Adipose tissue (tissue), 3 donors: Measurements from ENCODE around the gene RAB40C. TPM values are rescaled to one million over a fixed set of nuclear protein-coding genes. Genes with fewer than 3 reads are reported as not detected.

Experiments
- H3K27ac ChIP-seq: one replicate; pipeline ENCODE4 v1.5.1; 2013; ENCODE audit warnings: low read depth, low read length
- WGBS, 3 donors: extraction: QIAGEN DNeasy Blood & Tissue Kit; methylation state at CpG; one replicate each; pipeline ENCODE4 v1.1.7; 2013; 5-methylcytosine and 5-hydroxymethylcytosine counted together
- polyA plus RNA-seq, 3 donors: library from polyadenylated mRNA; stranded (reverse); fragments of 200-250 nt; gene quantifications; one replicate each; pipeline ENCODE4 v1.2.3, GENCODE V29; 2013
- donor health status: healthy with polysubstance abuse.
- donor health status: Bipolar disorder and iron deficiency.
- donor health status: healthy.

Gene RAB40C
- polyA plus RNA-seq, 3 donors, result 16.0 to 42.5 (median 21.2) TPM

- H3K27ac ChIP-seq, result no peak overlapping the region
- 58 to 84% (median 65%) methylated on average over 9 to 11 of the region's 11 CpGs for WGBS, 3 donors
These were observed 21.2 kb upstream of the RAB40C start for GRCh38 chr16:568401-569258.

GRCh38 chr16:569445-570254, 20.2 kb upstream of the RAB40C start, which contains the start of gene PIGQ:
TSS of gene PIGQ (plus strand) at chr16:569968. CDS start at chr16:574075, 4,107 bp downstream.
- no peak within 1 kb of the TSS for H3K27ac ChIP-seq
- WGBS, 3 donors, result 1 to 2% (median 1%) methylated on average over 46 to 76 of the region's 87 CpGs

GRCh38 chr16:572865-573650, 16.8 kb upstream of the RAB40C start:
- 82 to 88% (median 88%) methylated on average over 24 to 27 of the region's 27 CpGs for whole genome bisulfite sequencing, 3 donors
- no peak overlapping the region for H3K27ac ChIP-seq

- H3K27ac ChIP-seq, result no peak overlapping the region
- WGBS, 3 donors, result 94 to 96% (median 95%) methylated on average over 42 to 46 of the region's 46 CpGs
These were observed 15.7 kb upstream of the RAB40C start for GRCh38 chr16:574021-574760.

- H3K27ac ChIP-seq, result no peak overlapping the region
- WGBS, 3 donors, result 87 to 91% (median 89%) methylated on average over 32 to 36 of the region's 36 CpGs
These were observed 14.3 kb upstream of the RAB40C start for GRCh38 chr16:575354-576196.

DNA sequence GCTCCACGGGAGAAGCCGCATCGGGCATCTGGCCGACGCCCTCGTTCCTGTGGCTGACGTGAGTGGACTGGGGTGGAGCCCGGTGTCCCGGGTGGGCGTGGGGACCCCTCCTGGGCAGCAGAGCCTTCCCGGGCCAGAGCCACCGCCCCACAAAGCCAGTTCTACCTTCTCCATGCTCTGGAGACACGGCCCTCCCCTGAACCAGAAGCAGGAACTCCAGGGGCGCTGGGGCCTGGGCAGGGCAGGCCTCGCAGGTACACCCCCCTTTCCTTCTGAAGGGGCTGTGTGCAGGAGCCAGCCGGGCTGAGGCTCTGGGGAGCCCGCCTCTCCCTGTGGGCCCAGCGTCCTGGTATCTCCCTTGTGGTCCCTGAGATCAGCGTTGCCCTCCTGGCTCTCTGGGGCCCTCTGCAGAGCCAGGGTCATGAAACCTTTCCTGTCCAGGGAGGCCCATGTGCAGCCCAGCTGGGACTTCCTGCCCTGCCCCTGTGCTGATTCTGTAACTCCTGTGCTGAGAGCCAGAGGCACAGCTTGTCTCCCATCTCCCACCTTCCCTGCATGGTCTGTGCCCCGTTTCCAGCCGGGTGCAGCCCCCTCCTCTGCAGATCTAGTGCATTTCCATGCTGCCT, 13.6 kb upstream of the RAB40C start:
- no peak overlapping the region for H3K27ac ChIP-seq
- WGBS, 3 donors, result 77 to 87% (median 81%) methylated on average over 19 to 21 of the region's 21 CpGs

- H3K27ac ChIP-seq, result no peak overlapping the region
- WGBS, 3 donors, result 70 to 75% (median 74%) methylated on average over 5 to 8 of the region's 8 CpGs
These were observed 13.1 kb upstream of the RAB40C start for GRCh38 chr16:576823-577201.

DNA sequence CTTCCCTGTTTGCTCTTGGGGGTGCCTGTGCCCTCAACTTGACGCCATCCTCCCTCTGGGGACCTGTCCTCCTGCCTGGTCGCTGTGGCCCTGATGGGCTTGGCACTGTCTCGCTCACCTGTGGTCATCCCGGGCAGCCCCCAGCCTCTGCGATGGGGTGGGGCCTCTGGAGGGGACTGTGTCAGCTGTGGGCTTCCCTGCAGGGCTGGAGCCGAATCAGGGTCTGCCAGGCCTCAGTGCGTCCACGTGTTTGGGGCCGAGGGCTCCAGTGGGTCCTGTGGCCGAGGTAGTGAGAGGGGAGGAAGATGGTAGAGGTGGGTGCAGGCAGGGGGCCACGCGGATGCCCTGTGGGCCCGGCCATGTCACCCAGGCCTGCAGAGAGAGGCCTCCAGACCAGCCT, 12.1 kb upstream of the RAB40C start:
- 91 to 98% (median 92%) methylated on average over 13 of the region's 13 CpGs for WGBS, 3 donors

DNA sequence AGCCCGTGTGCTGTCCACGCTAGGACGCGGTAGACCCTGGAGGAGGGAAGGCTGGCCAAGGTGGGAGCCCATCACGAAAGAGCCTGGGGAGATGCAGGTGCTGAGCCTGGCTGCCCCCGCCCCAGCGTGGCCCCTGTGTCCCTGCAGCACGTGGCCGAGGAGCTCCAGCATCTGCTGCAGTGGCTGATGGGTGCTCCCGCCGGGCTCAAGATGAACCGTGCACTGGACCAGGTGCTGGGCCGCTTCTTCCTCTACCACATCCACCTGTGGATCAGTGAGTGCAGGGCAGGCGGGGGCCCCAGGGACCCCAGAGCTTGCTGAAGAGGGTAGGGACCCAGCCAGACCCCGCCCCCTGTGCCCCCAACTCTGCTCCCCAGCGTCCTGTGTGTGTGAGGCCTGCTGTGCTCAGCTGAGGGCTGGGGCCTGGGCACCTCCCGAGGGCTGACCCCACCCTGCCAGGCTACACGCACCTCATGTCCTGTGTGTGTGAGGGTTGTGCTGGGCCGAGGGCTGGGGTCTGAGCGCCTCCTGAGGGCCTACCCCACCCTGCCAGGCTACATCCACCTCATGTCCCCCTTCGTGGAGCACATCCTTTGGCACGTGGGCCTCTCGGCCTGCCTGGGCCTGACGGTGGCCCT, 11.5 kb upstream of the RAB40C start:
- 84 to 90% (median 85%) methylated on average over 23 to 24 of the region's 24 CpGs for WGBS, 3 donors
- H3K27ac ChIP-seq, result no peak overlapping the region

More for the DNA sequence above, 12.1 kb upstream of the RAB40C start:
- H3K27ac ChIP-seq, result no peak overlapping the region

- WGBS, 3 donors, result 20 to 37% (median 22%) methylated on average over 26 to 34 of the region's 34 CpGs
- no peak overlapping the region for H3K27ac ChIP-seq
These were observed 10.9 kb upstream of the RAB40C start for GRCh38 chr16:578870-579405.

DNA sequence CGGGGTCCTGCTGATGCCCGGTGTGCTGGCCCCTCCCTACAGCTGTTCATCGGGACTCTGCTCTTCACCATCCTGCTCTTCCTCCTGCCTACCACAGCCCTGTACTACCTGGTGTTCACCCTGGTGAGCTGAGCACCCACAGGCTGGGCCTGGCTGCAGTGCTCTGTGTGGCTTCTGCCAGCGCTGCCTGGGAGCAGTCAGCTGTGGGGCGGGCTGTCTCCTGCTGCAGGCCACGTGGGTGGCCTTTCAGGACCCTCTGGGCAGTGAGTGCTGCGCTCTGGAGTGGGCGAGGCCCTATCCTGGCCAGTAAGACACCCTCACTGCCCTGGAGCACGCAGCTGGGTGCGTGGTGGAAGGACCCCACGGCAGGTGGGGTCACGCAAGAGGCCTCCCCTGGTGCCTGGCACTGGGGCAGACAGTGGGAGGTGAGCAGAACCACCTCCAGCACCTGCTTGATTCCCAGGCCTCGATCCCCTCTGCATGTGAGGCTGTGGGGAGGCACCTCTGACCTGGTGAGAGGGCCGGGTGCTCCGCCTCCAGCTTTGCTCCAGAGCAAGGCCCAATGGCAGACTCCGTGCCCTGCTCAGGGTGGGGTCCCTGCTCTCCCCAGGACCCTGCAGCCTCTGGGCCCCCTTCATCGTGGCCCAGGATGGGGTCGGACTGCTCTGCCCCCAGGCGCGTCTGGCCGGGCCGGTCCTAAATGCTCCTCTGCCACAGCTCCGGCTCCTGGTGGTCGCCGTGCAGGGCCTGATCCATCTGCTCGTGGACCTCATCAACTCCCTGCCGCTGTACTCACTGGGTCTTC, 9.5 kb upstream of the RAB40C start:
- WGBS, 3 donors, result 56 to 92% (median 89%) methylated on average over 25 to 27 of the region's 27 CpGs
- H3K27ac ChIP-seq, result no peak overlapping the region

GRCh38 chr16:580946-581498, 8.8 kb upstream of the RAB40C start:
- H3K27ac ChIP-seq, result no peak overlapping the region
- 58 to 95% (median 95%) methylated on average over 18 to 19 of the region's 19 CpGs for WGBS, 3 donors

- H3K27ac ChIP-seq, result no peak overlapping the region
- 84 to 90% (median 86%) methylated on average over 15 to 18 of the region's 18 CpGs for WGBS, 3 donors
These were observed 7.7 kb upstream of the RAB40C start for GRCh38 chr16:582218-582613.

DNA sequence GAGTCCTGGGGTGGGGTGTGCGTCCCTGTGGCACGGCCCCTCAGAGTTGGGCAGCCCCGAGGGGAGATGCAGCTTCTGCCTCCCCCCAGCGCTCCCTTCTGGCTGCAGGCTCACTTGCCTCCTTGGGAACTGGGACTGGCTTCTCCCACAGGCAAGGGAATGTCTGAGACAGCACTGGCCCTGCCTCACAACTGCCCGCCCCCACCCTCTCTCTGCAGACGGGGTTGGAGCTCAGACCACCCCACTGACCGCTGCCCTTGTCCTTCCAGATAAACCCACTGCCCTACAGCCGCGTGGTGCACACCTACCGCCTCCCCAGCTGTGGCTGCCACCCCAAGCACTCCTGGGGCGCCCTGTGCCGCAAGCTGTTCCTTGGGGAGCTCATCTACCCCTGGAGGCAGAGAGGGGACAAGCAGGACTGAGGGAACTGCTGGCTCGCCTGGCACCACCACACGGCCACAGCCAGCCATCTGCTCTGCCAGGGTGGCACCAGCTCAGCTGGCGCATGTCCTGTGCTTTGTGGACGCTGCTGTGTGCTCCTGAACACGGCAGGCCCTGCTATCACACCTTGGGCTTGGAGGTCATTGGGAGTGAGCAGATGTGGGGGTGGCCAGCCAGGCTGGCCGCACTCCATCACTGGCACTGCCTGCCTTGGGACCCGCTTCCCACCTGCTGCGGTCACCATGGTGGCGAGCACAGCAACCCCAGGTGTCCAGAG, 7.1 kb upstream of the RAB40C start:
- 48 to 91% (median 90%) methylated on average over 18 to 21 of the region's 21 CpGs for WGBS, 3 donors
- H3K27ac ChIP-seq, result no peak overlapping the region
